ENCODE measurements around the gene C1orf53. TPM values are rescaled to one million over a fixed set of nuclear protein-coding genes. Genes with fewer than 3 reads are reported as not detected.

C1orf53 gene
- total and polyA plus RNA-seq, 2 of the 13 experiments (the other 11 are each of a cell fraction or from before 2014, with no cell fraction given) = 5.8 to 10.1 TPM

DNA sequence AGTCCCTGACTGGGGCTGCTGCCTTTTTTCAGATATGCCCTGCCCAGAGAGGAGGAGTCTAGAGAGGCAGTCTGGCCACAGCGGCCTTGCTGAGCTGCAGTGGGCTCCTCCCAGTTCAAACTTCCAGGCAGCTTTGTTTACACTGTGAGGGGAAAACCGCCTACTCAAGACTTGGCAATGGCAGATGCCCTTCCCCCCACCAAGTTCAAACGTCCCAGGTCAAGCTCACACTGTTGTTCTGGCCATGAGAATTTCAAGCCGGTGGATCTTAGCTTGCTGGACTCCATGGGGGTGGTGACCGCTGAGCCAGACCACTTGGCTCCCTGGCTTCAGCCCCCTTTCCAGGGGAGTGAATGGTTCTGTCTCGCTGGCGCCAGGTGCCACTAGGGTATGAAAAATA, 18.3 kb upstream of the C1orf53 start (continued):
- TF ChIP-seq NR1H2 (CRISPR knock-in tag; IDR thresholded peaks at IDR 0.05; ENCODE audit: borderline replicate concordance, low read depth) (no peak), RAD51 (IDR thresholded peaks at IDR 0.05; ENCODE audit: borderline replicate concordance) (no peak), HDAC1 (CRISPR knock-in tag; IDR thresholded peaks at IDR 0.05) (peak; percentile 80), NFYB (CRISPR knock-in tag; IDR thresholded peaks at IDR 0.05) (no peak), ZNF230 (CRISPR knock-in tag; IDR thresholded peaks at IDR 0.05) (no peak), SIX1 (CRISPR knock-in tag; IDR thresholded peaks at IDR 0.05; ENCODE audit: borderline replicate concordance) (no peak), MAF1 (CRISPR knock-in tag; IDR thresholded peaks at IDR 0.05; ENCODE audit: borderline replicate concordance) (no peak), ZNF747 (CRISPR knock-in tag; IDR thresholded peaks at IDR 0.05; ENCODE audit: borderline replicate concordance) (peak; percentile 76; the same call in 1 of the 2 replicates), ZNF644 (CRISPR knock-in tag; IDR thresholded peaks at IDR 0.05; ENCODE audit: low read depth) (peak; percentile 80; the same call in 1 of the 2 replicates), NPAS2 (CRISPR knock-in tag; IDR thresholded peaks at IDR 0.05; ENCODE audit: borderline replicate concordance) (no peak), AFF4 (CRISPR knock-in tag; IDR thresholded peaks at IDR 0.05) (no peak), ZNF878 (CRISPR knock-in tag; IDR thresholded peaks at IDR 0.05) (no peak), ZMAT3 (CRISPR knock-in tag; conservative IDR thresholded peaks at IDR 0.05) (no peak), ZNF512 (CRISPR knock-in tag; IDR thresholded peaks at IDR 0.05) (no peak)
- TF ChIP-seq, protein P1, sequence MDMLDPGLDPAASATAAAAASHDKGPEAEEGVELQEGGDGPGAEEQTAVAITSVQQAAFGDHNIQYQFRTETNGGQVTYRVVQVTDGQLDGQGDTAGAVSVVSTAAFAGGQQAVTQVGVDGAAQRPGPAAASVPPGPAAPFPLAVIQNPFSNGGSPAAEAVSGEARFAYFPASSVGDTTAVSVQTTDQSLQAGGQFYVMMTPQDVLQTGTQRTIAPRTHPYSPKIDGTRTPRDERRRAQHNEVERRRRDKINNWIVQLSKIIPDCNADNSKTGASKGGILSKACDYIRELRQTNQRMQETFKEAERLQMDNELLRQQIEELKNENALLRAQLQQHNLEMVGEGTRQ (IDR thresholded peaks at IDR 0.05; ENCODE audit: low read depth, low read length) = no peak
- TF ChIP-seq, protein P1 (CRISPR knock-in tag; IDR thresholded peaks at IDR 0.05; ENCODE audit: borderline replicate concordance) = no peak
- TF ChIP-seq, protein P2, sequence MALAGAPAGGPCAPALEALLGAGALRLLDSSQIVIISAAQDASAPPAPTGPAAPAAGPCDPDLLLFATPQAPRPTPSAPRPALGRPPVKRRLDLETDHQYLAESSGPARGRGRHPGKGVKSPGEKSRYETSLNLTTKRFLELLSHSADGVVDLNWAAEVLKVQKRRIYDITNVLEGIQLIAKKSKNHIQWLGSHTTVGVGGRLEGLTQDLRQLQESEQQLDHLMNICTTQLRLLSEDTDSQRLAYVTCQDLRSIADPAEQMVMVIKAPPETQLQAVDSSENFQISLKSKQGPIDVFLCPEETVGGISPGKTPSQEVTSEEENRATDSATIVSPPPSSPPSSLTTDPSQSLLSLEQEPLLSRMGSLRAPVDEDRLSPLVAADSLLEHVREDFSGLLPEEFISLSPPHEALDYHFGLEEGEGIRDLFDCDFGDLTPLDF (CRISPR knock-in tag; IDR thresholded peaks at IDR 0.05) = no peak
- TF ChIP-seq, protein P3, sequence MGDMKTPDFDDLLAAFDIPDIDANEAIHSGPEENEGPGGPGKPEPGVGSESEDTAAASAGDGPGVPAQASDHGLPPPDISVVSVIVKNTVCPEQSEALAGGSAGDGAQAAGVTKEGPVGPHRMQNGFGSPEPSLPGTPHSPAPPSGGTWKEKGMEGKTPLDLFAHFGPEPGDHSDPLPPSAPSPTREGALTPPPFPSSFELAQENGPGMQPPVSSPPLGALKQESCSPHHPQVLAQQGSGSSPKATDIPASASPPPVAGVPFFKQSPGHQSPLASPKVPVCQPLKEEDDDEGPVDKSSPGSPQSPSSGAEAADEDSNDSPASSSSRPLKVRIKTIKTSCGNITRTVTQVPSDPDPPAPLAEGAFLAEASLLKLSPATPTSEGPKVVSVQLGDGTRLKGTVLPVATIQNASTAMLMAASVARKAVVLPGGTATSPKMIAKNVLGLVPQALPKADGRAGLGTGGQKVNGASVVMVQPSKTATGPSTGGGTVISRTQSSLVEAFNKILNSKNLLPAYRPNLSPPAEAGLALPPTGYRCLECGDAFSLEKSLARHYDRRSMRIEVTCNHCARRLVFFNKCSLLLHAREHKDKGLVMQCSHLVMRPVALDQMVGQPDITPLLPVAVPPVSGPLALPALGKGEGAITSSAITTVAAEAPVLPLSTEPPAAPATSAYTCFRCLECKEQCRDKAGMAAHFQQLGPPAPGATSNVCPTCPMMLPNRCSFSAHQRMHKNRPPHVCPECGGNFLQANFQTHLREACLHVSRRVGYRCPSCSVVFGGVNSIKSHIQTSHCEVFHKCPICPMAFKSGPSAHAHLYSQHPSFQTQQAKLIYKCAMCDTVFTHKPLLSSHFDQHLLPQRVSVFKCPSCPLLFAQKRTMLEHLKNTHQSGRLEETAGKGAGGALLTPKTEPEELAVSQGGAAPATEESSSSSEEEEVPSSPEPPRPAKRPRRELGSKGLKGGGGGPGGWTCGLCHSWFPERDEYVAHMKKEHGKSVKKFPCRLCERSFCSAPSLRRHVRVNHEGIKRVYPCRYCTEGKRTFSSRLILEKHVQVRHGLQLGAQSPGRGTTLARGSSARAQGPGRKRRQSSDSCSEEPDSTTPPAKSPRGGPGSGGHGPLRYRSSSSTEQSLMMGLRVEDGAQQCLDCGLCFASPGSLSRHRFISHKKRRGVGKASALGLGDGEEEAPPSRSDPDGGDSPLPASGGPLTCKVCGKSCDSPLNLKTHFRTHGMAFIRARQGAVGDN (CRISPR knock-in tag; IDR thresholded peaks at IDR 0.05) = peak; percentile 67

All from HepG2 (cell line).